Endodermal cell (in vitro differentiated cells): ENCODE data around the gene RAB25. TPM values are rescaled to one million over a fixed set of nuclear protein-coding genes. Genes with fewer than 3 reads are reported as not detected.
A peak's percentile ranks its signal among the peaks of the same experiment; 100 is the strongest.
"Not testable (repeated sequence)": the region's sequence is repeated elsewhere in the genome, so short reads cannot be mapped to it uniquely, and the experiment has no call there.

Source experiments
- DNase-seq: peaks from one replicate; pipeline ENCODE4 v3.0.0-alpha.2; 2017
- H3K27ac ChIP-seq: 2 replicates; pipeline ENCODE4 v1.5.1; 2013; ENCODE audit warnings: mild to moderate bottlenecking, low read depth, low read length, moderate library complexity
- H3K27me3 ChIP-seq: 2 replicates; pipeline ENCODE4 v1.6.1; 2013; ENCODE audit warnings: mild to moderate bottlenecking, low read length, moderate library complexity; ENCODE audit not compliant: insufficient read depth, control insufficient read depth, poor library complexity, severe bottlenecking
- H3K36me3 ChIP-seq: 2 replicates; pipeline ENCODE4 v1.7.0; 2013; ENCODE audit warnings: mild to moderate bottlenecking, low read length, moderate library complexity; ENCODE audit not compliant: control insufficient read depth, insufficient read depth
- H3K4me1 ChIP-seq: one replicate; pipeline ENCODE4 v1.7.0; 2013; ENCODE audit warnings: low read length; ENCODE audit not compliant: control insufficient read depth, insufficient read depth
- H3K4me3 ChIP-seq: 2 replicates; pipeline ENCODE4 v1.5.1; 2013; ENCODE audit warnings: mild to moderate bottlenecking, low read length, moderate library complexity
- H3K9ac ChIP-seq: 2 replicates; pipeline ENCODE4 v1.6.1; 2013; ENCODE audit warnings: mild to moderate bottlenecking, low read length, moderate library complexity; ENCODE audit not compliant: poor library complexity, severe bottlenecking; ENCODE audit errors: extremely low read depth
- H3K9me3 ChIP-seq: 2 replicates; pipeline ENCODE4 v1.6.1; 2013; ENCODE audit warnings: mild to moderate bottlenecking, low read length, moderate library complexity; ENCODE audit not compliant: control insufficient read depth
- H3K27ac Mint-ChIP-seq: 2 replicates; pipeline ENCODE4 v1.8.0; 2020; ENCODE audit warnings: mixed read lengths
- H3K27me3 Mint-ChIP-seq: 2 replicates; pipeline ENCODE4 v1.8.0; 2021; ENCODE audit warnings: mild to moderate bottlenecking, mixed read lengths; ENCODE audit not compliant: insufficient read depth
- H3K36me3 Mint-ChIP-seq: 2 replicates; pipeline ENCODE4 v1.8.0; 2020; ENCODE audit warnings: low read depth, mixed read lengths
- H3K4me1 Mint-ChIP-seq: 2 replicates; pipeline ENCODE4 v1.8.0; 2020; ENCODE audit warnings: mixed read lengths
- H3K4me3 Mint-ChIP-seq: 2 replicates; pipeline ENCODE4 v1.8.0; 2020; ENCODE audit warnings: mild to moderate bottlenecking, moderate library complexity, mixed read lengths
- H3K9me3 Mint-ChIP-seq: 2 replicates; pipeline ENCODE4 v1.8.0; 2020; ENCODE audit warnings: mild to moderate bottlenecking, mixed read lengths
- WGBS, 2 experiments: methylation state at CpG; one replicate each; pipeline versions ENCODE4 v1.1.5 to v1.1.7; 2013; ENCODE audit warnings: missing lambda C conversion rate in 2 of 2, mixed read lengths in 1 of 2; ENCODE audit not compliant: insufficient coverage in 1 of 2, insufficient read length in 1 of 2; 5-methylcytosine and 5-hydroxymethylcytosine counted together
- total RNA-seq, 2 donors: library from RNA; stranded (reverse); fragmentation: NEBNext Ultra II Directional in 1 of 2; extraction: Animal tissue kit (Norgen Biotek cat#: 25700) in 1 of 2; gene quantifications; 2 replicates in 1 of 2; 3 replicates in 1 of 2; pipeline ENCODE4 v1.2.1, GENCODE V29; 2021
- TF ChIP-seq, protein P1 (sequence below): fragments of 200-600 bp; sonication (generic); conservative IDR thresholded peaks from 2 replicates; pipeline ENCODE4 v1.5.0; 2021; ENCODE audit warnings: antibody characterized with exemption, mild to moderate bottlenecking

The RAB25 gene
- total RNA-seq, 2 donors from 2014 or later = 82.0 to 84.4 TPM

DNA sequence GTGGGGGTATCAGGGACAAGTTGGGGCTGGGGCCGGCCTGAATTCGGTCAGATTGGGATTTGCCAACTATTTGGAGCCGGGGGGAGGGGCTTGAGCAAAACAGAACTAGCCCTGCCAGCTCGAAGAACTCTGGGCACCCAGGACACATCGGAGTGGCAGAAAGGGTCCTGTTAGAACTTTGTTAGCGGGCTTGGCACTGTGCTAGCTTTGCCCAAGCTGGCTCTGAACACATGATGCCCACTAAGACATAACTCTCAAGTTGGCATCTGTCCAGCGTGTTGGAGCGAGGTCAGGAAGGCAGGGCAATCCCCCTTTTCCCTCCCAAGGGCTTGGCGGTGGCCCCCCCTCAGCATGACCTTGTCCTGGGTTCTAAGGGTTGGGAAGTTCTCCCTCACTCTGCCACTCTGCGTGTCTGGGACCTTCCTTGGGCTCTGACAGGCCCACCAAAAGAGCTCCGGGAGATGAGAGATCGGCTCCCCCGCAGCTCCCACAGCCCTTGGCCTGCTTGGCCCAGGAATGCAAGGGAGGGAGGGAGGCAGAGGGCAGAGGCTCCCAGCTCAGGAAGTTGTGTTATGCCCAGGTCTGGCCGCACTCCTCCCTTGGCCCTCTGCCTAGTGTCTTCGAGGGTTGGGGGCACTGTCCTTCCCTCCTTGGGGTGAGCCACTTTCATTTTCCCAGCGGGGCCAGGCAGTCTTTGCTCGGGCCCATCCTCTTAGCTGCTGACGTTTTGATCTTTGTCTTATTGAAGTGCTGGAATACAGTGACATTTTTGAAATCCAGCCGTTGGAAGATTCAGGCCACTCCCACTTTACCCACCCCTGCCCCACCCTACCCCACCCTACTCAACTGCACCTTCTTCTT is 54.8 kb downstream of the RAB25 start:
- H3K27ac ChIP-seq = no peak overlapping the region
- TF ChIP-seq, protein P1, sequence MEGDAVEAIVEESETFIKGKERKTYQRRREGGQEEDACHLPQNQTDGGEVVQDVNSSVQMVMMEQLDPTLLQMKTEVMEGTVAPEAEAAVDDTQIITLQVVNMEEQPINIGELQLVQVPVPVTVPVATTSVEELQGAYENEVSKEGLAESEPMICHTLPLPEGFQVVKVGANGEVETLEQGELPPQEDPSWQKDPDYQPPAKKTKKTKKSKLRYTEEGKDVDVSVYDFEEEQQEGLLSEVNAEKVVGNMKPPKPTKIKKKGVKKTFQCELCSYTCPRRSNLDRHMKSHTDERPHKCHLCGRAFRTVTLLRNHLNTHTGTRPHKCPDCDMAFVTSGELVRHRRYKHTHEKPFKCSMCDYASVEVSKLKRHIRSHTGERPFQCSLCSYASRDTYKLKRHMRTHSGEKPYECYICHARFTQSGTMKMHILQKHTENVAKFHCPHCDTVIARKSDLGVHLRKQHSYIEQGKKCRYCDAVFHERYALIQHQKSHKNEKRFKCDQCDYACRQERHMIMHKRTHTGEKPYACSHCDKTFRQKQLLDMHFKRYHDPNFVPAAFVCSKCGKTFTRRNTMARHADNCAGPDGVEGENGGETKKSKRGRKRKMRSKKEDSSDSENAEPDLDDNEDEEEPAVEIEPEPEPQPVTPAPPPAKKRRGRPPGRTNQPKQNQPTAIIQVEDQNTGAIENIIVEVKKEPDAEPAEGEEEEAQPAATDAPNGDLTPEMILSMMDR = no peak
- peak overlapping the region; percentile 88 for H3K4me3 ChIP-seq
- 23 to 25% methylated on average over 6 to 19 of the region's 19 CpGs for WGBS, 2 experiments
- Mint-ChIP-seq H3K4me3 (peak overlapping the region; percentile 74), H3K9me3 (no peaks in the 10 kb centered on the region), H3K4me1 (peaks cover 36% of the 10 kb centered on the region), H3K27ac (peak overlapping the region; percentile 74), H3K27me3 (peaks cover 18% of the 10 kb centered on the region), H3K36me3 (peaks cover 11% of the 10 kb centered on the region)
- peak overlapping the region; percentile 79 for H3K9ac ChIP-seq
- peak; percentile 85 for DNase-seq
- H3K27me3 ChIP-seq = no peaks in the 10 kb centered on the region
- H3K9me3 ChIP-seq = no peaks in the 10 kb centered on the region
- peaks cover 25% of the 10 kb centered on the region for H3K36me3 ChIP-seq
- no peaks in the 10 kb centered on the region for H3K4me1 ChIP-seq

DNA sequence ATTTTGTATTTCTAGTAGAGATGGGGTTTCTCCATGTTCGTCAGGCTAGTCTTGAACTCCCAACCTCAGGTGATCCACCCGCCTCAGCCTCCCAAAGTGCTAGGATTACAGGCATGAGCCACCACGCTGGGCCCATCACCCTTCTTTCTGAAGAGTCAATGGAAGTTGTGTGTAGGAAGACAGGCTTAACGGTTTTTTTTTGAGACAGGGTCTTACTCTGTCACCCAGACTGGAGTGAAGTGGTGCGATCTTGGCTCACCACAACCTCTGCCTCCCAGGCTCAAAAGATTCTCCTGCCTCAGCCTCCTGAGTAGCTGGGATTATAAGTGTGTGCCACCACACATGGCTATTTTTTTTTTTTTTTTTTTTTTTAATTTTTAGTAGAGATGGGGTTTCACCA is 55.8 kb downstream of the RAB25 start:
- H3K36me3 Mint-ChIP-seq, H3K9me3 Mint-ChIP-seq, H3K27ac Mint-ChIP-seq, H3K27me3 ChIP-seq, H3K9me3 ChIP-seq, H3K4me3 ChIP-seq, H3K4me1 ChIP-seq, H3K9ac ChIP-seq, H3K27ac ChIP-seq, DNase-seq, H3K4me3 Mint-ChIP-seq: not testable (repeated sequence)
- Mint-ChIP-seq H3K4me1 (peaks cover 42% of the 10 kb centered on the region), H3K27me3 (peaks cover 14% of the 10 kb centered on the region)
- WGBS, 2 experiments = 93 to 96% methylated on average over 5 of the region's 5 CpGs
- peaks cover 23% of the 10 kb centered on the region for H3K36me3 ChIP-seq

DNA sequence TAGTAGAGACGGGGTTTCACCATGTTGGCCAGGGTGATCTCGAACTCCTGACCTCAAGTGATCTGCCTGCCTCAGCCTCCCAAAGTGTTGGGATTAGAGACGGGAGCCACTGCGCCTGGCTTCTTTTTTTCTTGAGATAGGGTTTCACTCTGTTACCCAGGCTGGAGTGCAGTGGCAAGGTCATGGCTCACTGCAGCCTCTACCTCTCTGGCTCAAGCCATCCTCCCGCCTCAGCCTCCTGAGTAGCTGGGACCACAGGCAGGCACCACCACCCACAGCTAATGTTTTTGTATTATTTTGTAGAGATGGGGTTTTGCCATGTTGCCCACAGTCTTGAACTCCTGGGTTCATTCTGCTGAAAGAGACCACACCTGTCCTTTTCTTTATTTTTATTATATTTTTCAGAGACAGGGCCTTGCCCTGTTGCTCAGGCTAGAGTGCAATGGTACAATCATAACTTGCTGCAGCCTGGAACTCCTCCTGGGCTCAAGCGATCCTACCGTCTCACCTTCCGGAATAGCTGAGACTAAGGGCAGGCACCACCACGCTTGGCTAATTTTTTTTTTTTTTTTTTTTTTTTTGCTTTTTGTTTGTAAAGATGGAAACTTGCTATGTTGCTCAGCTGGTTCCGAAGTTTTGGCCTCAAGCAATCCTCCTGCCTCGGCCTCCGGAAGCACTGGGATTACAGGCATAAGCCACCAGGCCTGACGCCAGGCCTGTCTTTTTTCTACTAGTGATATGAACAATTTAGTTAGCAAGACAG is 56.6 kb downstream of the RAB25 start:
- H3K9ac ChIP-seq = no peak overlapping the region
- TF ChIP-seq, protein P1 = no peak
- no peaks in the 10 kb centered on the region for H3K27me3 ChIP-seq
- Mint-ChIP-seq H3K36me3 (peaks cover 5% of the 10 kb centered on the region), H3K27ac (no peak overlapping the region), H3K27me3 (peaks cover 12% of the 10 kb centered on the region), H3K4me1 (peaks cover 43% of the 10 kb centered on the region), H3K4me3 (no peak overlapping the region), H3K9me3 (no peaks in the 10 kb centered on the region)
- no peak for DNase-seq
- H3K9me3 ChIP-seq = no peaks in the 10 kb centered on the region
- peaks cover 10% of the 10 kb centered on the region for H3K4me1 ChIP-seq
- no peak overlapping the region for H3K27ac ChIP-seq
- peak overlapping the region; percentile 2 for H3K4me3 ChIP-seq
- H3K36me3 ChIP-seq = peaks cover 23% of the 10 kb centered on the region
- WGBS, 2 experiments = 89 to 95% methylated on average over 4 to 13 of the region's 13 CpGs
